ENCODE data around the gene ADGRG7.

Gene ADGRG7

DNA sequence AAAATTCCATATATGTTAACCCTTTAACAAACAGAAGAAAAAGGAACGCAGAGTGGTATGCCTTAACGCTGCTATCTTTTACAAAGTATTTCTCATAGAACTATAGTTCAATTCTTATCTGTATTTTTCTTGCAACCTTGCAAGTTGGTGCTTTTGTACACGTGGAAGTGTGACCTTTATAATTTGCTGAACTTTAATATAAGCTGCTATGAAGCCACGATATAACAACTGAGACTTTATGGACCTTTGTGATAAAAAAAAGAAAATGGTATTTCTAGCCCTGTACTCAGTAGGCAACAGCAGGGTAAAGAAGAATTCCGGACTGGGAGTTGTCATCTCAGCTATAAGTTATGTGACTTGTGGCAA lies 93.6 kb downstream of the ADGRG7 start:
- no peak for DNase-seq

- no peak for DNase-seq
Observed at GRCh38 chr3:100703865-100704264, 94.5 kb downstream of the ADGRG7 start.

DNA sequence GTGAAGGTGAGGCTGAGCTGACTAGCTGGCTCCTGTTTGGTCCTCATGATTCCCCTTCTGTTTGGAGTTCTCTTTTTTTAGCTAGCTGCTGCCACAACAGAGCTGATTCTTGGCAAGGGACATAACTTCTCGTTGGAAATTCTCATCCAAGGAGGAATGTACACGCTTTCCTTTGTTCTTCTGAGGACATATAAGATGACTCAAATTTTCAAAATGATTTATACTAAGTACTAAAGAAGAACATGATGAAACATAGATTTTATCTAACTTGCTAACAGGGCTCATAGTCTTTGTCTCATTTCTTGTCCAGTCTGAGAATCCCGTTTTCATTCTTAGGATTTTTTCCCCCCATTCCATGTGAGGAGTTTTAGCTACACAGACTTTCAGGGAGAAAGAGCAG lies 97.0 kb downstream of the ADGRG7 start:
- DNase-seq: no peak

DNA sequence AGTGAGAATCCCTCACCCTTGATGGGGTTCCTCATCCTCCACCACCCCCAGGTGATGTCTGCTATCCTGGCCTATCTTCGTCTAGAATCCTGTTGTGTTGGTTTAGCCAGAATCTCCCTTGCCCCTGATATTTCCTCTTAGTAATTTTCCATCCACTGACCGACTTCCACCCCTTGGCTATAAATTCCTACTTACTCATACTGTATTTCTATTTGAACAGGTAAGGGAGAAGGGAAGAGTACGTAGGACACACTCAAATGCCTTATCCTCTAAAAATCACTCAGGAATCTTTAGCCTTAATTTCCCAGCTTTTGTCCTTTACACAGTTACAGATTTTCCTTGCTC lies 99.2 kb downstream of the ADGRG7 start:
- DNase-seq: no peak

DNA sequence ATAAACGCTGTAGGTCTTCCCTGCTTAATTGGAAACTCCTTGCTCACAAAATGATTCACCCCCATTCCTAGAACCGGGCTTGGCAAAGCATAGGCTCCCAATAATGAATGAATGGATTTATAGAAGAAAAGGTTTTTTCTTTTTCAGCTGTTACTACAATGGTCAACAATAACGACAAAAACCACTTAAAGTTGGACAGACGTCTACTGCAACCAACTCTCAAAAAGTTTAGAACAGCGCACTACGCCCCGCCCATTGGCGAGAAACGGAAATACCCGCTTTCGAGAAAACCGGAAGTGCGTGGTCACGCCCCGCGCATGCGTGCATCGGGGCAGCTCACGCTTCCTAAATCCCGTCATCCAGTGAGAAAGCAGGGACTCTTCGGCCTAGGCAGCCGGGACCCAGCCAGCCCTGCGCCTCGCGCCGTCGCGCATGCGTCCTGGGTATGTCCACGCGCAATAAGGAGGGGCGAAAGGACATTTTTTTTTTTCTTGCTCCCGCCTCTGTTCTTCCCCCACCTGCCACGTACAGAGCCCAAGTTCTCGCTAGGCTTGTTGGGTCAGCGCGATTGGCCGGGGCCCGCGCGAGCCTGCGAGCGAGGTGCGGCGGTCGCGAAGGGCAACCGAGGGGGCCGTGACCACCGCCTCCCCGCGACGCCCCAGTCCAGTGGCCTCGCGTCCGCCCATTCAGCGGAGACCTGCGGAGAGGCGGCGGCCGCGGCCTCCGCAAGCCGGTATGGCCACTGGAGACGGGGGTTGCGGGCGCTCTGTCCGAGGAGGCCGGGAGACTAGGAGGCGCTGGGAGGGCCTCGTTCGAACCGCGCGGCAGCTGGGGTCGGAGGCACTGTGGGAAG lies 99.8 kb downstream of the ADGRG7 start, which contains the start of gene TFG:
TFG (plus strand) TSS at position 506 of the 853 bp plus-strand sequence. CDS start 4,192 bp downstream, outside the sequence.
- peak; percentile 97 for DNase-seq

DNA sequence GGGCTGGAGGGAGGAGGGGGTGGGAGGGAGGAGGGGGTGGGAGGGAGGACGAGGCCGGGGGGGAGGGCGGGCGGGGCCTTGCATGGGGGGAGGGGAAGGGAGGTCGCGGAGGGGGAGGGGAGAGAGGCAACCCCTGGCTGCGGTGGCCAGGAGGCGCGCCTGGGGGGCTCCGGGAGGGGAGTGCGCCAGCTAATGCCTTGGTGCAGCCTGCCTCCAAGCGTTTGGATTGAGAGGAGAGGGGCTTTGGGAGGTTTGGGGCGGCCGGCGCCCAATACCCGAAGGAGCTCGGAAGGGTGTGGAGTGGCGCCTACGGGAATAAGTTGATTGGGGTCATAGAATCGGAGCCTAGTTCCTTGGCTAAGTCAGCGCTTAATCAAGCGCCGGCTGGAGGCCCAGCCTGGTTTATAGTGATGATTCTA lies 100.5 kb downstream of the ADGRG7 start:
- peak; percentile 22 to 44 for DNase-seq

- DNase-seq: no peak
Observed at GRCh38 chr3:100710261-100710968, 101.0 kb downstream of the ADGRG7 start.

DNA sequence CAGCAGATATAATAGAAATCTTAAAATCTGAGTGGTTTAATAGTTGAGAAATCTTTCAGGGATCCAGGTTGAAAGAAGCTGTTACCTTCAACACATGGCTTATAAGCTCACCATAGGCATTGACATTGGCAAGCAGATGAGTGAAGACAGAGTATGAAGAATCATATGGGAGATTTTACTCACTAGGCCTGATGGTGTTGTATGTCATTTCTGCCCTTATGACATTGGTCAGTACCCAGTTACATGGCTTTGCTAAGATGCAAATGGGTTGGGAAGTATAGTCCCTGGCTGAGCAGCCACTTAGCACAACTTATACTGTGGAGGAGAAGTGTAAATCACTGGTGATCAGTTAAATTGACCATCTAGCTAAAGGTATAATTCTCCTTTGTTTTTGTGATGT lies 105.8 kb downstream of the ADGRG7 start:
- no peak for DNase-seq

GRCh38 chr3:100717063-100717462 lies 107.7 kb downstream of the ADGRG7 start:
- DNase-seq: no peak

DNA sequence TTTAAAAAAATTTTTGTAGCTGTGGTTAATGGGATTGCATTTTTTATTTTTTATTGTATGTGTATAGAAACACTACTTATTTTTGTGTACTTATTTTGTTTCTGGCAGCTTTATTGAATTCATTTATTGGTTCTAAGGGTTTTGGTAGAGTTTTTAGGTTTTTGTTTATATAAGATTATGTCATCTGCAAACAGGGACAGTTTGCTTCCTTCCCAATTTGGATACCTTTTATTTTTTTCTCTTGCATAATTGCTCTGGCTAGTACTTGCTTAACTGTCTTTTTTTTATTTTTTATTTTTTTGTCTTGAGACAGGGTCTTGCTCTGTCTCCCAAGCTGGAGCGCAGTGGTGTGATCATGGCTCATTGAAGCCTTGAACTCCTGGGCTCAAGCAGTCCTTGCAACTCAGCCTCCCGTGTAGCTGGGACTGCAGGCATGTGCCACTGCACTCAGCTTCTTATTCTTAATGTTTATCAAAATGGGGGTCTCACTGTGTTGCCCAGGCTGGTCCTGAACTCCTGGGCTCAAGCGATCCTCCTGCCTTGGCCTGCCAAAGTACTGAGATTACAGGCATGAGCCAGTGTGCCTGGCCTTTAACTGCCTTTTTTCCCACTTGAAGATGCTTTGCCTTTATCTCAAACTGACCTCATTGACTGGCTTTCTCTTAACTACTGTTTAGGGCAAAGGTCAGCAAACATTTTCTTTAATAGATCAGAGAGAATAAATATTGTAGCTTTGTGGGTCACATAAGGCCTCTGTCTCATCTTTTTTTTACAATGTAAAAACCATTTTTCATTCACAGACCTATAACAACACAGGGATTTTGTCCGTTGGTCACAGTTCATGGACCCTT lies 108.5 kb downstream of the ADGRG7 start:
- no peak for DNase-seq

DNA sequence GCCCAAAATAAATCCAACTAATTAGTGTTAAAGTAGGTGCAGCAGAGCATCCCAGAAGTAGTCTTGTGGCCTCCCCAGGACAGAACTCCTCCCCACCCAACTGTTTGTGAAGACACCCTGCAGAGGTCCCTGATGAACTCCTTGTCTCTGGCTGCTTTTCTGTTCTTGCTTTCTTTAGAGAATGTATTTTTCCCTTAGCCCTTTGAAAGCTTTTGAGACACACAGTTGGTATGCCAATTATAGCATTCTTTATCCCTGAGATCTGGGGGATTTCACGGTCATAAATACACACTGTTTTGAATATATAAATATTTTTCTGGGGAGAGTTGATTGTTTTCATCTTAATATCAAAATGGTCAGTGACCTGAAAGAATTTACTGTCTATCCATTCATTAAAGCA lies 109.7 kb downstream of the ADGRG7 start:
- no peak for DNase-seq

DNA sequence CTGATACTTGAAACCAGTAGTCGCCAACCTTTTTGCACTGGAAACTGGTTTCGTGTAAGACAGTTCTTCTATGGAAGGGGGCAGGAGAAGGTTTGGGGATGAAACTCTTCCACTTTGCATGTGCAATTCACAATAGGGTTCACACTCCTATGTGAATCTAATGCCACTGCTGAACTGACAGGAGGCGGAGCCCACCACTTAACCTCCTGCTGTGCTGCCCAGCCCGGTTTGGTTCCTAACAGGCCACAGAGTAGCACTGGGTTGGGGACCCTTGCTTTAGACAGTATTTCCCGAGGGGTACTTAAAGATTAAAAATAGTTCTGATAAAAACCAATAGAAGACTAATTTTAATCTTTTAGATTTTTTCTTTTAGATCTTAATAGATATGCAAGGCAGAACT lies 111.0 kb downstream of the ADGRG7 start:
- DNase-seq: no peak

- DNase-seq: no peak
Observed at GRCh38 chr3:100725935-100726513, 116.6 kb downstream of the ADGRG7 start.

- no peak for DNase-seq
Observed at GRCh38 chr3:100726706-100727105, 117.3 kb downstream of the ADGRG7 start.

GRCh38 chr3:100730524-100730923 lies 121.1 kb downstream of the ADGRG7 start:
- no peak for DNase-seq

DNA sequence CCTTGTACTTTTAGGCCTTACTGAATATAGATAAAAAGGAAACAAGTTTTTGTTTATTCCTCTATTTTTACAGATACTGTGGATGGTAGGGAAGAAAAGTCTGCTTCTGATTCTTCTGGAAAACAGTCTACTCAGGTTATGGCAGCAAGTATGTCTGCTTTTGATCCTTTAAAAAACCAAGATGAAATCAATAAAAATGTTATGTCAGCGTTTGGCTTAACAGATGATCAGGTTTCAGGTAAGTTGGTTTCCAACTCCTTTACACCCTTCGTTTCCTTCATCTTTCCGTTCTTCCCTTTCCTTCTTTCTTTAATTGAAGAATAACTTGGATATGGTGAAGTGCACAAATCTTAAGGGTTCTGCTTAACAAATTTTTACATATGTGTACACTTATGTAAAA lies 123.0 kb downstream of the ADGRG7 start:
- DNase-seq: no peak

DNA sequence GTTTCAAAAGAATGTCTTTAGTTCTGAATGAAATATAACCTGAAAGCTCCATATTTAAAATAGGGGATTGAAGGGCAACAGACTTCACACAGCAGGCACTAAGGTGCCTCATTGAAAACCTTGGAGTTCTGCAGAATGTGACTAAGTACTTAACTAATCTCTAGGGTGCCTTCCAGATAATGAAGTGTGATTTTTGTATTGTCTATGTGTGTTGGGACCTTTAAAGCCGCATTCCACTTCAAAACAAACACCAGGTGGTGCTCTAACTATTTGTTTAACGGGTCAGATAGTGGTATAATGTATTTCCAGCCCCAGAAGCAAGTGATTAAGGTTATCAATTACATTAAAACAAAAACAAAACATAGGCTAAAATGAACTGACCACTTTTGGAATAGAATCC lies 127.9 kb downstream of the ADGRG7 start:
- no peak for DNase-seq

GRCh38 chr3:100740207-100740606 lies 130.8 kb downstream of the ADGRG7 start:
- DNase-seq: no peak

DNA sequence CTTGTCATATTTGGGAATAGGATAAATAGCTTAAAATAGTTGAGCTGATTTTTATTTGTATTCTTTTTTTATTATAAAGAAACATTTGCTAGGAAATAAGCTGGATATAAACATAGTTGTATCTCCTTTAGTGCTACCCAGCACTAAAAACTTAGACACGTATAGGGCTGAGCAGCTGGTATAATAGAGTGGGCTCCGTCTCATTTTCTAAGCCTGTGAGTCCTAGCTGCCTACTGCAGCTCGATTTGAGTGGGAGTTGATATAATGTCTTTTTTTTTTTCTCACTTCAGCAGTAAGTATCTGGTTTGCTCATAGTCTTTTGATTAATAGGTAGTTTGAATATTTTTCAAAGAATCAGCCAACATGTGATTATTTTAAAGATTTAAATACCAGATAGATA lies 134.1 kb downstream of the ADGRG7 start:
- no peak for DNase-seq

GRCh38 chr3:100744671-100745070 lies 135.3 kb downstream of the ADGRG7 start:
- DNase-seq: no peak

Measured in NCI-H1930 (cell line).